GM13977 (cell line): ENCODE measurements around the gene CCNDBP1.

ENCODE experiments used
- DNase-seq: peaks from one replicate; pipeline ENCODE4 v3.0.0; 2012; ENCODE audit warnings: low spot score
- CTCF ChIP-seq: IDR thresholded peaks from 2 replicates; pipeline ENCODE4 v1.5.1; 2012; ENCODE audit warnings: mild to moderate bottlenecking, control low read depth; ENCODE audit not compliant: insufficient read depth; ENCODE audit errors: extremely low read depth, missing control alignments
- in situ Hi-C: fragments of 300-500 bp; cut with MboI; formaldehyde crosslinking; loops from one replicate; pipeline ENCODE4 v1.12.0; 2022; ENCODE audit warnings: low sequenced_read_pairs, low pct_unique_long_range_greater_than_20kb, mixed read lengths, inconsistent platforms; ENCODE audit not compliant: unreplicated experiment

CCNDBP1 gene

GRCh38 chr15:43206054-43206453 is 20.9 kb downstream of the CCNDBP1 start:
- TF ChIP-seq CTCF, result no peak
- in situ Hi-C loops, result no loop called here
- no peak for DNase-seq

- in situ Hi-C loops, result no loop called here
- DNase-seq, result no peak
- TF ChIP-seq CTCF, result no peak
Measured at GRCh38 chr15:43207024-43207423, 21.8 kb downstream of the CCNDBP1 start.

GRCh38 chr15:43208052-43209002 is 23.1 kb downstream of the CCNDBP1 start:
- no peak for TF ChIP-seq CTCF
- in situ Hi-C loops, result no loop called here
- peak; percentile 8 for DNase-seq

GRCh38 chr15:43209059-43209824 is 24.0 kb downstream of the CCNDBP1 start:
- peak; percentile 36 for DNase-seq
- no peak for TF ChIP-seq CTCF
- in situ Hi-C loops, result no loop called here

GRCh38 chr15:43210172-43210745 is 25.1 kb downstream of the CCNDBP1 start:
- in situ Hi-C loops, result no loop called here
- no peak for TF ChIP-seq CTCF
- DNase-seq, result no peak

- no peak for DNase-seq
- in situ Hi-C loops, result no loop called here
- TF ChIP-seq CTCF, result no peak
Measured at GRCh38 chr15:43210807-43211206, 25.6 kb downstream of the CCNDBP1 start.
